Keratinocyte (primary cell): Measurements from ENCODE around the gene KIF26A. TPM values are rescaled to one million over a fixed set of nuclear protein-coding genes. Genes with fewer than 3 reads are reported as not detected.

Experiments
- DNase-seq: peaks from one replicate; pipeline ENCODE4 v3.0.0-alpha.2; 2011; ENCODE audit warnings: low read depth, missing footprints, low spot score
- FAIRE-seq: peaks from 2 replicates; lab custom pipeline; 2011; peaks lifted over from hg19 to GRCh38; lab: Jason Lieb, UNC
- H2AFZ ChIP-seq: 2 replicates; pipeline ENCODE4 v1.6.0; 2012; ENCODE audit warnings: low read length, control low read depth, inconsistent platforms; ENCODE audit not compliant: control insufficient read depth
- H3K27ac ChIP-seq: 2 replicates; pipeline ENCODE4 v1.5.1; 2011; ENCODE audit warnings: low read length; ENCODE audit not compliant: control insufficient read depth, insufficient read depth
- H3K27me3 ChIP-seq: 3 replicates; pipeline ENCODE4 v1.6.0; 2011; ENCODE audit warnings: low read length; ENCODE audit not compliant: control insufficient read depth, insufficient read depth; ENCODE audit errors: extremely low read depth
- H3K36me3 ChIP-seq, 2 experiments: 2 replicates in 1 of 2; 3 replicates in 1 of 2; pipeline ENCODE4 v1.5.1; 2011; ENCODE audit warnings: low read length in 2 of 2, mild to moderate bottlenecking in 1 of 2; ENCODE audit not compliant: control insufficient read depth in 2 of 2, insufficient read depth in 2 of 2; ENCODE audit errors: extremely low read depth in 1 of 2
- H3K4me1 ChIP-seq: 3 replicates; pipeline ENCODE4 v1.5.1; 2011; ENCODE audit warnings: low read length; ENCODE audit not compliant: control insufficient read depth, insufficient read depth; ENCODE audit errors: extremely low read depth
- H3K4me2 ChIP-seq: 3 replicates; pipeline ENCODE4 v1.6.0; 2011; ENCODE audit warnings: low read depth, low read length; ENCODE audit not compliant: control insufficient read depth, insufficient read depth; ENCODE audit errors: extremely low read depth
- H3K4me3 ChIP-seq, 3 experiments: fragments of 200-600 bp in 1 of 3; sonication (generic) in 1 of 3; 2 replicates in 2 of 3; 3 replicates in 1 of 3; pipeline ENCODE4 v1.5.1; 2011 to 2016; ENCODE audit warnings: low read length in 3 of 3, mild to moderate bottlenecking in 3 of 3, control low read depth in 2 of 3, inconsistent platforms in 1 of 3, low read depth in 1 of 3, mixed read lengths in 1 of 3, mixed run types in 1 of 3, moderate library complexity in 1 of 3; ENCODE audit not compliant: control insufficient read depth in 2 of 3, insufficient read depth in 2 of 3; ENCODE audit errors: extremely low read depth in 1 of 3
- H3K79me2 ChIP-seq: 2 replicates; pipeline ENCODE4 v1.6.0; 2012; ENCODE audit warnings: low read length; ENCODE audit not compliant: control insufficient read depth, insufficient read depth
- H3K9ac ChIP-seq: 3 replicates; pipeline ENCODE4 v1.6.0; 2011; ENCODE audit warnings: low read length; ENCODE audit not compliant: control insufficient read depth, insufficient read depth; ENCODE audit errors: extremely low read depth
- H3K9me1 ChIP-seq: 3 replicates; pipeline ENCODE4 v1.6.0; 2011; ENCODE audit warnings: low read length; ENCODE audit not compliant: control insufficient read depth, insufficient read depth; ENCODE audit errors: extremely low read depth
- H3K9me3 ChIP-seq: 2 replicates; pipeline ENCODE4 v1.5.1; 2012; ENCODE audit warnings: low read depth, low read length; ENCODE audit not compliant: control insufficient read depth
- H4K20me1 ChIP-seq: 3 replicates; pipeline ENCODE4 v1.6.0; 2011; ENCODE audit warnings: low read length; ENCODE audit not compliant: control insufficient read depth, insufficient read depth; ENCODE audit errors: extremely low read depth
- EZH2 ChIP-seq: IDR thresholded peaks from one replicate; pipeline ENCODE4 v1.6.1; 2012; ENCODE audit warnings: inconsistent platforms, mild to moderate bottlenecking, low read length, moderate library complexity
- dilution Hi-C: fragments of 300-500 bp; cut with MboI; formaldehyde crosslinking; loops from one replicate; pipeline ENCODE4 v1.7.0; 2020; ENCODE audit warnings: low sequenced_read_pairs; ENCODE audit not compliant: extremely low pct_ligation_motif_present
- polyA plus RNA-seq, 5 experiments: library from polyadenylated mRNA; depleted of rRNA in 3 of 5; stranded (reverse) in 3 of 5; stranded (forward) in 1 of 5; unstranded in 1 of 5; fragments of >200 nt; gene quantifications; 1 replicate in 1 of 5; 2 replicates in 3 of 5; 3 replicates in 1 of 5; pipeline versions ENCODE4 v1.2.1 to v1.2.3, GENCODE V29; 2011 to 2012; ENCODE audit warnings: missing spikeins in 2 of 5, low read depth in 1 of 5, low replicate concordance in 1 of 5
- TF ChIP-seq, protein P1 (sequence below), 3 experiments: IDR thresholded peaks in 1 of 3; conservative IDR thresholded peaks in 1 of 3; optimal IDR thresholded peaks in 1 of 3; 2 replicates in 2 of 3; 3 replicates in 1 of 3; pipeline versions ENCODE3 to v1.5.1; 2011; ENCODE audit warnings: low read length in 3 of 3, mild to moderate bottlenecking in 3 of 3, moderate library complexity in 2 of 3, control low read depth in 1 of 3, inconsistent platforms in 1 of 3; ENCODE audit not compliant: insufficient read depth in 2 of 3; ENCODE audit errors: extremely low read depth in 1 of 3

Gene KIF26A
- polyA plus RNA-seq, 1 donor (not counting 4 experiments of a cell fraction or from before 2014, with no cell fraction given), result 0.07 TPM

DNA sequence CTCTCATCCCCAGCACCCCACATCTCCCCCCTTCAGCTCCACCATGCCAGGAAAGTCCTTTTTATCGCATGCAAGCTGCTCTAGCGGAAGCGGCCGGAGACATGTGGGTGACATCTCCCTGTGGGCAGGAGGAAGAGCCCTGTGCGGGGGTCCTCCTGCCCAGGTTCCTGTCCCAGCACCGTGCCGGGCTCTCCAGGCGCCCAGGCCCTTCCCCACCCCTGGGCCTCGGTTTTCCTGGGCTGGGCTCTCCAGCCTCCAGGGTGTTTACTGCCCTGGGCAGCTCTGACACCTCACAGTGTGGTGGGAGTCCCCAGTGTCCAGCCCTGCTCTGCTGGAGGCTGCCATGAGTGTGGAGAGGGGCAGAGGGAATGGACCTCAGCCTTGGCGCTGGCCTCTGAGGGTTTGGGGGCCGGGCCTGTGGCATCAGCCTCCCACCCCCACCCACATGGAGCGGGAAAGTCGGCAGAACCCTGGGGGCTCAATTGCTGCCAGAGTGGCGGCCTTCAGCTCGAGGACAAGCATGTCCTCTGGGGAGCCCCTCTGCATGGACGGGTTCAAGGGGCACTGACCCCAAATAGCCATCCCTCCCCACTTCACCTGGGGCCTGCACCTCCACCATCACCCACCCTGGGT lies 36.0 kb upstream of the KIF26A start:
- Histone ChIP-seq H3K9me3 (no peaks in the 10 kb centered on the region), H3K4me2 (no peak overlapping the region), H3K79me2 (no peaks in the 10 kb centered on the region), H4K20me1 (no peaks in the 10 kb centered on the region), H3K9me1 (no peaks in the 10 kb centered on the region), H3K4me1 (peaks cover 17% of the 10 kb centered on the region), H3K27ac (no peak overlapping the region), H3K27me3 (no peaks in the 10 kb centered on the region), H3K9ac (no peak overlapping the region), H2AFZ (no peak overlapping the region), H3K36me3 (no peaks in the 10 kb centered on the region), H3K4me3 (no peak overlapping the region)
- DNase-seq (no peak), FAIRE-seq (no peak)
- dilution Hi-C loops, result no loop called here
- TF ChIP-seq EZH2, result no peak
- TF ChIP-seq, protein P1, sequence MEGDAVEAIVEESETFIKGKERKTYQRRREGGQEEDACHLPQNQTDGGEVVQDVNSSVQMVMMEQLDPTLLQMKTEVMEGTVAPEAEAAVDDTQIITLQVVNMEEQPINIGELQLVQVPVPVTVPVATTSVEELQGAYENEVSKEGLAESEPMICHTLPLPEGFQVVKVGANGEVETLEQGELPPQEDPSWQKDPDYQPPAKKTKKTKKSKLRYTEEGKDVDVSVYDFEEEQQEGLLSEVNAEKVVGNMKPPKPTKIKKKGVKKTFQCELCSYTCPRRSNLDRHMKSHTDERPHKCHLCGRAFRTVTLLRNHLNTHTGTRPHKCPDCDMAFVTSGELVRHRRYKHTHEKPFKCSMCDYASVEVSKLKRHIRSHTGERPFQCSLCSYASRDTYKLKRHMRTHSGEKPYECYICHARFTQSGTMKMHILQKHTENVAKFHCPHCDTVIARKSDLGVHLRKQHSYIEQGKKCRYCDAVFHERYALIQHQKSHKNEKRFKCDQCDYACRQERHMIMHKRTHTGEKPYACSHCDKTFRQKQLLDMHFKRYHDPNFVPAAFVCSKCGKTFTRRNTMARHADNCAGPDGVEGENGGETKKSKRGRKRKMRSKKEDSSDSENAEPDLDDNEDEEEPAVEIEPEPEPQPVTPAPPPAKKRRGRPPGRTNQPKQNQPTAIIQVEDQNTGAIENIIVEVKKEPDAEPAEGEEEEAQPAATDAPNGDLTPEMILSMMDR (optimal IDR thresholded peaks at IDR 0.05 in 1 of 3, IDR thresholded peaks at IDR 0.05 in 1 of 3, conservative IDR thresholded peaks at IDR 0.05 in 1 of 3; ENCODE audit: extremely low read depth in 1 of 3, insufficient read depth in 2 of 3, low read length in 3 of 3), result no peak

DNA sequence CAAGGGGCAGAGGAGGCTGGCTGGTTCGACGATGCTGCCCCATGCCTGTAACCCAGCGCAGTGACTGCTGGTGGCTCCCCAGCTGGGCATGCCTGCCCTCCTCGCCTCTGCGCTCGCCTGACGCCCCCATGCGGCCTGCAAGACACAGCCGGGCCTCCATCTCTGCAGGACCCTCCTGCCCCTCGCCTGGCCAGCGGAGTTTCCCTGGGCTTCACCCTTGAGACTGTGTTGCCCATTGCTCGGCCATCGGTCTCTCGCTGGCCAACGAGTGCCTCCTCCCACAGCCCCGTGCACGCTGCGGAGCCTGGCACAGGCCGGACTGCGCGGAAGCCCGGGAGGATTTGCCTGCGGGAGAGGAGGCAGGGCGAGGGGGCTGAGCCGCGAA lies 35.3 kb upstream of the KIF26A start:
- dilution Hi-C loops, result no loop called here
- H3K36me3 ChIP-seq, result no peaks in the 10 kb centered on the region
- H3K27me3 ChIP-seq, result no peaks in the 10 kb centered on the region
- no peak overlapping the region for H3K9ac ChIP-seq
- no peak for DNase-seq
- no peak for FAIRE-seq
- H3K79me2 ChIP-seq, result no peaks in the 10 kb centered on the region
- no peak overlapping the region for H3K27ac ChIP-seq
- no peak overlapping the region for H3K4me2 ChIP-seq
- no peak for TF ChIP-seq EZH2
- TF ChIP-seq, protein P1 (optimal IDR thresholded peaks at IDR 0.05 in 1 of 3, IDR thresholded peaks at IDR 0.05 in 1 of 3, conservative IDR thresholded peaks at IDR 0.05 in 1 of 3; ENCODE audit: extremely low read depth in 1 of 3, insufficient read depth in 2 of 3, low read length in 3 of 3), result no peak
- no peaks in the 10 kb centered on the region for H3K9me3 ChIP-seq
- peaks cover 20% of the 10 kb centered on the region for H3K4me1 ChIP-seq
- H3K9me1 ChIP-seq, result no peaks in the 10 kb centered on the region
- no peak overlapping the region for H3K4me3 ChIP-seq
- H2AFZ ChIP-seq, result no peak overlapping the region
- H4K20me1 ChIP-seq, result no peaks in the 10 kb centered on the region
